ENCODE data around the gene RNF157.
"Not testable (repeated sequence)": the region's sequence is repeated elsewhere in the genome, so short reads cannot be mapped to it uniquely, and the experiment has no call there.

Gene RNF157

DNA sequence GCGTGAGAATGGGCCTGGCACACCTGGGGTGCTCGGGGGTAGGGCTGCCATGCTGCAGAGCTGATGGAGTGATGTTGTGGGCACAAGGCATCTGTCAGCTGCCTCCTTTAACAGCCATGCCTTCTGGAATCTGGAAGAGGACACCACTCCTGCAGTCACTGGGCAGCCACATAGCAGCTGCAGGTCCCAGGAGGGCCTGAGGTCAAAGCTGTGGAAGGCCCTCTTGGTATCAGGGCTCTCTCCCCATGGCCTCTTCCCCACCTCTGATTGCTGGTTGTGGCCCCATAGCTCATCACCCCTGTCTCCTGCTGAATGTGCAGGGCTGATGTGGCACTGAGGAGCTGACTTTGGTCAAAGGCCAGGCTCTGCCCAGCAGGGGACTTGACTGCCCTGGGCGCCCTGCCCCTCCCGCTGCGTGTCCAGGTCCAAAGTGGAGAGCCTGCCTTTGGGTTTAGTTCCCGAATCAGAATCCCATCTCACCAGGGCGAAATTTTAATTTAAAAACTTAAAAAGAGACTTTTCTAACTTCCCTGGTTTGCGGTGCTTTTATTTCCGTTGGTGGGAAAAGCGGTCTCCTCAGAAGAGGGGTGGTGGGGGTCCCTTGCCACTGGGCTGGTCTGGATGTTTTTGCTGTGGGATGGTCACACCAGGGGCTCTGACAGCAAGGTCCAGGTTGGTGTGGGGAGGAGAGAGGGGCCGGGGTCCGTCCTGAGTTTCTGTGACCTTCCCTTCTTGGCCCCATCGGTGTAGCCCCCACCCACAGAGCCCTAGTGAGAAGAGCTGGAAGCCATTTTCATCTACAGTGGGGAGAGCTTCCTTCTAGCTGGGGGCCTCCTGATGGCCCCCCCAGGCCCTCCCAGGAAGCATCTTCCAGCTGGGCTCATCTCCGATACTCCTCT, 30.7 kb upstream of the RNF157 start:
- no peak for DNase-seq (ENCODE audit: low read depth in 2 of 2)

- no peak for DNase-seq (ENCODE audit: low read depth in 2 of 2)
These were observed 29.9 kb upstream of the RNF157 start for GRCh38 chr17:76270127-76270592.

DNA sequence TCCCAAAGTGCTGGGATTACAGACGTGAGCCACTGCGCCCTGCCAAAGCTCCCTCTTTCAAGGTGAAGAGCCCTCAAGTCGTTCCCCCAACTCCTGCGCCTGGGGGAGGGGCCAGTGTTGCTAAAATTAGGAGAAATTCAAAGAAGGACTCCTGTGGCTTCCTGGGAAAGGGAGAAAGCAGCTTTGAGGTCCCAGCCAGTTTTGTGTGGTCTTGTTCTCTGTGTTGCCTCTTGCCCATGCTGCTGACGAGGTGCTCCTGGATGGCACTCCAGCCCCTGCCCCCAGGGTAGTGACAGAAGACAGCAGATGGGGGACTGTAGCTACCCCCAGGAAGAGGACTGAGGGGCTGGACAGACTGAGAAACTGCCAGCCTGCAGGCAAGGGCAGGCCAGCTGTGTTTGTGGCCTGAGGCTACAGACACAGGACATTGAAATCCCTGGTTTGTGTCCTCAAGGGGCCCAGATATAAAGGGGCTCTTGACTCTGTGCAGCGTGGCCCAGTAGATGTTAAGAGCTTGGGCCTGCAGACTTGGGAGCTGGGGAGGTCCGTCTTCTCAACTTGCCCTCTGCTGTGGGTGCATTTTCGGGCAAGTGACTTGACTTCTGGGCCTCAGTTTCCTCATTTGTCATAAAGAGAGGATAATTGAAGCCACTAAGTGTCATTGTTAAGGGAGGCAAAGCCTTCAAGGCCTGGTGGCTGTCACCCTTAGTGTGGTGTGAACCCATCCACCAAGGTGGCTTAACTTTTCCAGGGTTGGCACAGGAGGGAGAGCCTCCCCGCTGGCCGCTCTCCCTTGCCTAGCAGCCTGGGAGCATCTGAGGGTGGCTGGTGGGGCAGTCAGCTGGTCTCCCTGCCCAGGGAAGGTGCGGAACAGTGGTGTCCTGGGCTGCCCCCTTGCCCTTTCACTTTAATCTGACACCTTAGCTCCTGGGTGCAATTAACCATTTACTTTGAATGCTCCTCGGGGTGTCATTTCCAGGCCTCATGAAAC, 29.0 kb upstream of the RNF157 start:
- no peak for DNase-seq (ENCODE audit: low read depth in 2 of 2)

- peak; percentile 65 to 68 for DNase-seq (ENCODE audit: low read depth in 2 of 2)
These were observed 27.9 kb upstream of the RNF157 start for GRCh38 chr17:76268015-76268749.

DNA sequence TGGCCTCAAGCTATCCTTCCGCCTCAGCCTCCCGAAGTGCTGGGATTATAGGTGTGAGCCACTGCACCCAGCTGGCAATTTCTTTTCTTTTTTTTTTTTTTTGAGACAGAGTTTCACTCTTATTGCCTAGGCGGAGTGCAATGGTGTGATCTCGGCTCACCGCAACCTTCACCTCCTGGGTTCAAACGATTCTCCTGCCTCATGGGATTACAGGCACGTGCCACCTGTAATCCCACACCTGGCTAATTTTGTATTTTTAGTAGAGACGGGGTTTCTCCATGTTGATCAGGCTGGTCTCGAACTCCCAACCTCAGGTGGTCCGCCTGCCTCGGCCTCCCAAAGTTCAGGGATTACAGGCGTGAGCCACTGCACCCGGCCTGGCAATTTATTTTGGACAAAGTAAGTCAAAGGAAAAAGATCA, 27.3 kb upstream of the RNF157 start:
- DNase-seq (ENCODE audit: low read depth in 2 of 2): not testable (repeated sequence)

- no peak for DNase-seq (ENCODE audit: low read depth in 2 of 2)
These were observed 26.8 kb upstream of the RNF157 start for GRCh38 chr17:76267051-76267576.

DNA sequence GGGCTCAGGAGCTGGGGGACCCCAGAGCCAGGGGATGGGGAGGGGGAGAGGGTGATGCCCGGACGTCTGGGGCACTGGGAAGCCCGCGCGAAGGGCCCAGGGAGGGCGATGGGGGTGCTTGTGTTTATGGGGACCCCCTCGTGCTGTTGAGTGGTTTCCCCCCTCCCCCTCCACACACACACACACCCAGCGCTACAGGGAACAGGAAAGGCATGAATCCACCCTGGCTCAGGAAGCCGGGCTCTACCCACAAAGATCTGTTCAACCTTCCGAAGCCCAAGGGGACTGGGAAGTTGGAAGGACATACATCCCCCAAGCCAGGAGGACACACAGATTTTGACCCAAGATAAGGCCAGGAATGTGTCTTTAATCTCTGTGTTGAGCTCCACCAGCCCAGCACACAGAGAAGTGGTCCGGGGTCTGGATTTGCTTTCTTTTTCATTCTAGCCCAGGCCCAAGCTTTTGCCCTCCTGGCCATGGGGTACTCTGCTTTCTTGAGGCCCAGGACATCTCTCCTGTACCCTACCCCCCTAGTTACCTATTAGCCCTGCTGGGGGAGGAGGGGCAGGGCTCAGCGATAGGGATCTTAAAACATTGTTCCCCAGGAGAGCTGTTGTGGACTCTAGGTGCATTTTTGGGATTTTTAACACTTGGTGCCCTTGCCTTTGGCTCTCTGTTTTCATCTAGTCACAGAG, 26.1 kb upstream of the RNF157 start:
- DNase-seq (ENCODE audit: low read depth in 2 of 2): no peak

- peak in 1 of 2 donors; percentile 45 for DNase-seq (ENCODE audit: low read depth in 2 of 2)
These were observed 25.4 kb upstream of the RNF157 start for GRCh38 chr17:76265624-76266243.

DNA sequence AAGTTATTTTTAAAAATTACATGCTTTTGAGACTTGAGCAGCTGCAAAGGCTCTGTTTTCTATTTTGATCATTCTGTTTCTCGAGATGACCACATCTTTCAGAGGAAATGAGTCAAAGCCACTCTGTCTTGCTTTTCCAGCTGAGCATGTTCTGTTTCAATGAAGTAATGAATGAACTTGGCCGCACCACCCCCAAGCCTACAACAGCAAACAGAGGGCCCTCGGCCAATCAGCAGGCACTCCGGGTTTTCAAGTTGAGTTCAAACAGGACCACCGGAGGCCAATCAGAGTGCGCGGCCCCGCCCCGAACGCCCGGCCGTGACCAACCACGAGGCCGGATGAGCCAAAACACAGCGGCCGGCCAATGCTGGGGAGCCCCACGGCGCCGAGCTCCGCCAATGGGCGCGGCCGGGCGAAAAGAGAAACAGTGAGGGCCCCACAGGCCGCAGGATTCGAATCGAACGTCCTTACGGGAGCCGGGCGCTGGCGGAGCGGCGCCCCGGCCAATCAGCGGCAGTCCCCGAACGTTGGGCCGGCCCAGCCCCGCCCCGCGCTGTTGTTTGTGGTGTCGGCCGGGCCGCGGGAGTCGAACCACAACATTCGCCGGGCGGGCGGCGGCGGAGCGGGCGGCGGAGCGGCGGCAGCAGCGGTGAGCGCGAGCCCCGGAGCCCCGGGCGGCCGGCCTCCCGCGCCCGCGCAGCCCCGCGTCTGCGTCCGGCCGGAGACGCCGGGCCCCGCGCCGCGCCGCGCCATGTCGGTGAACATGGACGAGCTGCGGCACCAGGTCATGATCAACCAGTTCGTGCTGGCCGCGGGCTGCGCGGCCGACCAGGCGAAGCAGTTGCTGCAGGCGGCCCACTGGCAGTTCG, 24.7 kb upstream of the RNF157 start, which contains the start of gene UBALD2:
UBALD2 (plus strand) TSS at position 594 of the 869 bp plus-strand sequence; CDS start at position 752, 158 bp downstream.
- DNase-seq (ENCODE audit: low read depth in 2 of 2): peak; percentile 96 to 97

GRCh38 chr17:76264425-76264754, 24.1 kb upstream of the RNF157 start:
- DNase-seq (ENCODE audit: low read depth in 2 of 2): no peak

DNA sequence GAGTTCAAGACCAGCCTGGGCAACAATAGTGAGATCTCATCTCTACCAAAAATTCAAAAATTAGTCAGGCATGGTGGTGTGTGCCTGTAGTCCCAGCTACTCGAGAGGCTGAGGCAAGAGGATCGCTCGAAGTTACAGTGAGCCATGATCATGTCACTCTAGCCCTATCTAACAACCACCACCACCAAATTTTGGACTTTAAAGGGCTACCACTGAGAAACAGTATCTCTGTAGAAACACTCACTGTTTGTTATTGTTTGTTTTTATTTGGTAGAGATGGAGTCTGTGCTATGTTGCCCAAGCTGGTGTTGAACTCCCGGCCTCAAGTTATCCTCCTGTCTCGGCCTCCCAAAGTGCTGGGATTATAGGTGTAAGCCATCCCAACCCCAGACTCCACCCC, 23.6 kb upstream of the RNF157 start:
- DNase-seq (ENCODE audit: low read depth in 2 of 2): no peak

DNA sequence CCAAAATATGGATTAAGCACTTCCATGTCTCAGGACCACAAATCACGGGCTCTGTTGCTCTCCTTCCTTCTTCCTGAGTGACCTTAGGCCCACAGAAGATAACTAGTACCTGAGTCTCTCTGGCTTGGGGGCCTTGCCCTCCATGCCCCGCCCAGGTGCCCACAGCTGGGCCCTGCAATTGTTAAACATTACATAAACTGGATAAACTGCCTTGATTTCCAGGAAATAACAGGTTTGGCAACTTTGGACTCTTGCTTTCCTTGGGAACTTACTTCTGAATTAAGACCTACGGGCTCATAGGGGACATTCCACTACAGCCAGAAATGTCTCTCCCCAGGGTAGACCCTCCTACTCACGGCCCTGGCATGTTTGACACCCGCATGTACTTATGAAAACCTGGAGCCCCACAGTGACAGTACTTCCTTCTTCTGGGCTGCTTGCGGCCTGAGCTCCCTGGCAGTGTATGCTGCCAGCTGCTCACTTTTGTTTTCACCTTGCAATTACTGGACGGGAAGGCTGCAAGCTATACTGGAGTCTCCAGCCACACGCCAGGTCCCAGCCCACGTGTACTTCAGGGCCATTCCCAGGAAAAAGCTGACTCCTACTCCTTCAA, 22.5 kb upstream of the RNF157 start:
- no peak for DNase-seq (ENCODE audit: low read depth in 2 of 2)

- no peak for DNase-seq (ENCODE audit: low read depth in 2 of 2)
These were observed 21.3 kb upstream of the RNF157 start for GRCh38 chr17:76261421-76262215.

GRCh38 chr17:76260669-76261068, 20.4 kb upstream of the RNF157 start:
- DNase-seq (ENCODE audit: low read depth in 2 of 2): no peak

DNA sequence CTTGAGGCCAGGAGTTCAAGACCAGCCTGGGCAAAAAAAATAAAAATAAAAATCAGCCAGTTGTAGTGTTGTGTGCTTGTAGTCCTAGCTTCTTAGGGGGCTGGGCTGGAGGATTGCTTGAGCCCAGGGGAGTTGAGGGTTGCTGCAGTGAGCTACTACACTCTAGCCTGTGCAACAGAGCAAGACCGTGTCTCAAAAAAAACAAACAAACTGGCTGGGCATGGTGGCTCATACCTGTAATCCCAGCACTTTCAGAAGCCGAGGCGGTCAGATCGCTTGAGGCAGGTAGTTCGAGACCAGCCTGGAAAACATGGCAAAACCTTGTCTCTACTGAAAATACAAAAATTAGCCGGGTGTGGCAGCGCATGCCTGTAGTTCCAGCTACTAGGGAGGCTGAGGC, 19.9 kb upstream of the RNF157 start:
- no peak for DNase-seq (ENCODE audit: low read depth in 2 of 2)

DNA sequence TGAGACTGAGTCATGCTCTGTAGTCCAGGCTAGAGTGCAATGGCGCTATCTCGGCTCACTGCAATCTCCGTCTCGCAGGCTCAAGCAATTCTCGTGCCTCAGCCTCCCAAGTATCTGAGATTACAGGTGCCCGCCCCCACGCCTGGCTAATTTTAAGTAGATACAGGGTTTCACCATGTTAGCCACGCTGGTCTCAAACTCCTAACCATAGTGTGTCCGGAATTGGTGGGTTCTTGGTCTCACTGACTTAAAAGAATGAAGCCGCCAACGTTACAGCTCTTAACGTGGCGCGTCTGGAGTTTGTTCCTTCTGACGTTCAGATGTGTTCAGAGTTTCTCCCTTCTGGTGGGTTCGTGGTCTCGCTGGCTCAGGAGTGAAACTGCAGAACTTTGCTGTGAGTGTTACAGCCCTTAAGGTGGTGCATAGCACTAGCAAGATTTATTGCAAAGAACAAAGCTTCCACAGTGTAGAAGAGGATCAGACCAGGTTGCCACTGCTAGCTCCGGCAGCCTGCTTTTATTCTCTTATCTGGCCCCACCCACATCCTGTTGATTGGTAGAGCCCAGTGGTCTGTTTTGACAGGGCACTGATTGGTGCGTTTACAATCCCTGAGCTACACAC, 16.2 kb upstream of the RNF157 start:
- not testable (repeated sequence) for DNase-seq (ENCODE audit: low read depth in 2 of 2)

GRCh38 chr17:76255801-76256429, 15.6 kb upstream of the RNF157 start:
- DNase-seq (ENCODE audit: low read depth in 2 of 2): no peak

Measured in stimulated activated CD4-positive, alpha-beta T cell treated with anti-CD3 and anti-CD28 coated beads, Interleukin-1b, Interleukin-23, amount 100 ng/mL, for 4 hours (primary cell).